GM12878 (cell line): ENCODE measurements around the gene C11orf97. TPM values are rescaled to one million over a fixed set of nuclear protein-coding genes. Genes with fewer than 3 reads are reported as not detected.

ENCODE experiments used
- CTCF ChIP-seq, 3 experiments: IDR thresholded peaks in 2 of 3; conservative IDR thresholded peaks in 1 of 3; 2 replicates each; pipeline ENCODE4 v1.5.1; 2011; ENCODE audit warnings: low read depth in 3 of 3, low read length in 3 of 3, mild to moderate bottlenecking in 3 of 3, control low read depth in 2 of 3, moderate library complexity in 2 of 3, inconsistent platforms in 1 of 3, mixed read lengths in 1 of 3; ENCODE audit not compliant: control insufficient read depth in 2 of 3, insufficient read depth in 1 of 3; ENCODE audit errors: extremely low read depth in 1 of 3
- ETV6 ChIP-seq, 2 experiments: fragments of 450-650 bp in 1 of 2; IDR thresholded peaks in 1 of 2; conservative IDR thresholded peaks in 1 of 2; 2 replicates each; pipeline ENCODE4 v1.6.1; 2014; ENCODE audit warnings: antibody characterized with exemption in 1 of 2, borderline replicate concordance in 1 of 2, low read depth in 1 of 2, mild to moderate bottlenecking in 1 of 2, moderate library complexity in 1 of 2
- HDAC2 ChIP-seq: fragments of 200-600 bp; sonication (generic); IDR thresholded peaks from 2 replicates; pipeline ENCODE4 v1.6.1; 2017
- JUND ChIP-seq: IDR thresholded peaks from 2 replicates; pipeline ENCODE4 v1.6.1; 2012; ENCODE audit warnings: low read depth, mild to moderate bottlenecking, low read length, improper control_type of control experiment, moderate library complexity
- MLLT1 ChIP-seq: fragments of 450-650 bp; IDR thresholded peaks from 2 replicates; pipeline ENCODE4 v1.6.1; 2016; ENCODE audit warnings: mild to moderate bottlenecking
- POU2F2 ChIP-seq: IDR thresholded peaks from 3 replicates; pipeline ENCODE4 v1.6.1; 2011; ENCODE audit warnings: low read depth, mild to moderate bottlenecking, low read length, borderline replicate concordance
- RAD51 ChIP-seq: fragments of 450-650 bp; IDR thresholded peaks from 2 replicates; pipeline ENCODE4 v1.6.1; 2016; ENCODE audit warnings: moderate library complexity, mild to moderate bottlenecking, inconsistent platforms
- RB1 ChIP-seq: fragments of 450-650 bp; formaldehyde crosslinking; IDR thresholded peaks from 2 replicates; pipeline ENCODE4 v1.6.1; 2017; ENCODE audit warnings: mild to moderate bottlenecking, borderline replicate concordance
- RELB ChIP-seq: fragments of 450-650 bp; IDR thresholded peaks from 2 replicates; pipeline ENCODE4 v1.6.1; 2017; ENCODE audit warnings: low read depth, mild to moderate bottlenecking, moderate library complexity
- ZNF687 ChIP-seq: fragments of 450-650 bp; IDR thresholded peaks from 2 replicates; pipeline ENCODE4 v1.6.1; 2017; ENCODE audit warnings: mild to moderate bottlenecking, moderate library complexity
- ZSCAN29 ChIP-seq: fragments of 450-650 bp; IDR thresholded peaks from 2 replicates; pipeline ENCODE4 v1.6.1; 2017; ENCODE audit warnings: mild to moderate bottlenecking, moderate library complexity
- polyA plus RNA-seq, 11 experiments: library from polyadenylated mRNA; depleted of rRNA in 4 of 11; unstranded in 6 of 11; stranded (reverse) in 5 of 11; fragments of >200 nt; fragmentation: Nextera tagmentation in 4 of 11; fragmentation: Illumina TruSeq in 1 of 11; extraction: Ambion mirVana in 4 of 11; extraction: Trizol in 1 of 11; gene quantifications; 1 replicate in 1 of 11; 2 replicates in 10 of 11; pipeline versions ENCODE4 v1.2.1 to v1.2.3, GENCODE V29; 2011 to 2016; ENCODE audit warnings: inconsistent platforms in 2 of 11, missing spikeins in 2 of 11, low read depth in 1 of 11
- total RNA-seq, 4 experiments: library from RNA; depleted of rRNA in 3 of 4; stranded (reverse); fragments of >200 nt in 3 of 4; fragmentation: Illumina TruSeq in 1 of 4; extraction: Trizol in 1 of 4; gene quantifications; 2 replicates each; pipeline versions ENCODE4 v1.2.1 to v1.2.3, GENCODE V29; 2013 to 2021

The C11orf97 gene
- total and polyA plus RNA-seq, 10 of the 15 experiments (the other 5 are each of a cell fraction or from before 2014, with no cell fraction given) = not detected

GRCh38 chr11:94537031-94537600 is 24.9 kb downstream of the C11orf97 start (continued):
- TF ChIP-seq ZNF687 = no peak
- no peak for TF ChIP-seq RB1
- TF ChIP-seq ETV6 (conservative IDR thresholded peaks at IDR 0.05 in 1 of 2, IDR thresholded peaks at IDR 0.05 in 1 of 2; ENCODE audit: borderline replicate concordance in 1 of 2, low read depth in 1 of 2) = no peak
- no peak for TF ChIP-seq POU2F2
- TF ChIP-seq JUND = no peak
- TF ChIP-seq RELB = no peak
- no peak for TF ChIP-seq CTCF (IDR thresholded peaks at IDR 0.05 in 2 of 3, conservative IDR thresholded peaks at IDR 0.05 in 1 of 3; ENCODE audit: control insufficient read depth in 2 of 3, extremely low read depth in 1 of 3, insufficient read depth in 1 of 3, low read depth in 3 of 3, low read length in 3 of 3)
- no peak for TF ChIP-seq HDAC2
- no peak for TF ChIP-seq ZSCAN29
- no peak for TF ChIP-seq MLLT1
- TF ChIP-seq RAD51 = no peak
